ENCODE measurements around the gene NFKB1.

The NFKB1 gene

DNA sequence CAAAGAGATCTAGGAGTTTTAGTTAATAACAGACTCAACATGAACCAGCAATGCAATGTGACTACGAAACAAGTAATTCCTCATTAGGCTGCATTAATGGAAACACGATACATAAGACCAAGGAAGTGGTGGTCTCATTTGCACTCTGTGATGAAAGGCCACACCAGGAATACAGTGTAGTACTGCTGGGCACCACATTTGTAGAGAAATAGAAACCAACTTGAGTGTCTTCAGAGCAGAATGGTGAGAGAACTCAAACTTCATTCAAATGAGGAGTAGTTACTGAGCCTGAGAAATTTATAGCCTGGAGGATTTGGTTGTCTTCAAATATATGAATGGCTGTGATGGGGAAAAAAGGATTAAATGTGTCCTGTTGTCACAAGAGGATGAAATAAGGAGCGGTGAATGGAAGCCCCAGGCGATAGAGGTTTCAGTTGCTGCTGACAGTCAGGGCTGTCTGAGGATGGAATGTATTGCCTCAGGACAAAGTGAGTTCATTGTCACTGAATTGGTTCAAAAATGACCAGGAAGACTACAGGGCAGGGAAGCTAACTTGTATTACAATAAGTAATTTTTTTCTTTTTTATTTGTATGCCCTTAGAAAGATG, 50.9 kb downstream of the NFKB1 start:
- H4K20me1 ChIP-seq (ENCODE audit: low read depth, low read length) = no peaks in the 10 kb centered on the region
- no peaks in the 10 kb centered on the region for H3K79me2 ChIP-seq (ENCODE audit: insufficient read depth, low read length)
- no peaks in the 10 kb centered on the region for H3F3A ChIP-seq (ENCODE audit: insufficient read depth)
- no peak overlapping the region for H3K27ac ChIP-seq (ENCODE audit: low read depth, low read length)
- H3K9ac ChIP-seq (ENCODE audit: low read length) = no peak overlapping the region
- no peaks in the 10 kb centered on the region for H3K36me3 ChIP-seq (ENCODE audit: low read length)
- H3K9me3 ChIP-seq (ENCODE audit: insufficient read depth, low read length) = no peaks in the 10 kb centered on the region
- no peaks in the 10 kb centered on the region for H3K9me2 ChIP-seq (replicated peaks; ENCODE audit: insufficient read depth, low read length)
- no peak overlapping the region for H3K4me3 ChIP-seq (ENCODE audit: insufficient read depth, low read length, poor library complexity, severe bottlenecking)
- H3K27me3 ChIP-seq (ENCODE audit: low read length) = no peaks in the 10 kb centered on the region
- no peak overlapping the region for H2AFZ ChIP-seq (ENCODE audit: low read depth, low read length, severe bottlenecking)
- TF ChIP-seq CTCF (IDR thresholded peaks at IDR 0.05; ENCODE audit: insufficient read depth, low read length, poor library complexity, severe bottlenecking) (no peak), EZH2phosphoT487 (conservative IDR thresholded peaks at IDR 0.05; ENCODE audit: low read length) (no peak)
- H3K4me2 ChIP-seq (ENCODE audit: low read depth, low read length, poor library complexity, severe bottlenecking) = no peak overlapping the region

GRCh38 chr4:102552781-102553180, 51.6 kb downstream of the NFKB1 start:
- H3K9me2 ChIP-seq (replicated peaks; ENCODE audit: insufficient read depth, low read length) = no peaks in the 10 kb centered on the region
- H3F3A ChIP-seq (ENCODE audit: insufficient read depth) = no peaks in the 10 kb centered on the region
- H3K9ac ChIP-seq (ENCODE audit: low read length) = no peak overlapping the region
- no peak overlapping the region for H3K4me3 ChIP-seq (ENCODE audit: insufficient read depth, low read length, poor library complexity, severe bottlenecking)
- no peaks in the 10 kb centered on the region for H3K36me3 ChIP-seq (ENCODE audit: low read length)
- TF ChIP-seq EZH2phosphoT487 (conservative IDR thresholded peaks at IDR 0.05; ENCODE audit: low read length) (no peak), CTCF (IDR thresholded peaks at IDR 0.05; ENCODE audit: insufficient read depth, low read length, poor library complexity, severe bottlenecking) (no peak)
- H4K20me1 ChIP-seq (ENCODE audit: low read depth, low read length) = no peaks in the 10 kb centered on the region
- no peak overlapping the region for H3K4me2 ChIP-seq (ENCODE audit: low read depth, low read length, poor library complexity, severe bottlenecking)
- H3K9me3 ChIP-seq (ENCODE audit: insufficient read depth, low read length) = no peaks in the 10 kb centered on the region
- H3K27ac ChIP-seq (ENCODE audit: low read depth, low read length) = no peak overlapping the region
- no peak overlapping the region for H2AFZ ChIP-seq (ENCODE audit: low read depth, low read length, severe bottlenecking)
- no peaks in the 10 kb centered on the region for H3K79me2 ChIP-seq (ENCODE audit: insufficient read depth, low read length)
- no peaks in the 10 kb centered on the region for H3K27me3 ChIP-seq (ENCODE audit: low read length)

- no peaks in the 10 kb centered on the region for H4K20me1 ChIP-seq (ENCODE audit: low read depth, low read length)
- H3K27ac ChIP-seq (ENCODE audit: low read depth, low read length) = no peak overlapping the region
- H3K9ac ChIP-seq (ENCODE audit: low read length) = no peak overlapping the region
- no peak overlapping the region for H3K4me2 ChIP-seq (ENCODE audit: low read depth, low read length, poor library complexity, severe bottlenecking)
- no peaks in the 10 kb centered on the region for H3K79me2 ChIP-seq (ENCODE audit: insufficient read depth, low read length)
- no peaks in the 10 kb centered on the region for H3K9me2 ChIP-seq (replicated peaks; ENCODE audit: insufficient read depth, low read length)
- no peak overlapping the region for H2AFZ ChIP-seq (ENCODE audit: low read depth, low read length, severe bottlenecking)
- no peaks in the 10 kb centered on the region for H3K9me3 ChIP-seq (ENCODE audit: insufficient read depth, low read length)
- H3K36me3 ChIP-seq (ENCODE audit: low read length) = no peaks in the 10 kb centered on the region
- TF ChIP-seq CTCF (IDR thresholded peaks at IDR 0.05; ENCODE audit: insufficient read depth, low read length, poor library complexity, severe bottlenecking) (no peak), EZH2phosphoT487 (conservative IDR thresholded peaks at IDR 0.05; ENCODE audit: low read length) (no peak)
- H3K27me3 ChIP-seq (ENCODE audit: low read length) = no peaks in the 10 kb centered on the region
- H3K4me3 ChIP-seq (ENCODE audit: insufficient read depth, low read length, poor library complexity, severe bottlenecking) = no peak overlapping the region
- H3F3A ChIP-seq (ENCODE audit: insufficient read depth) = no peaks in the 10 kb centered on the region
Measured at GRCh38 chr4:102553982-102554381, 52.8 kb downstream of the NFKB1 start.

Data from SU-DHL-6 (cell line).